ENCODE data around the gene ZFYVE28. TPM values are rescaled to one million over a fixed set of nuclear protein-coding genes. Genes with fewer than 3 reads are reported as not detected.

ZFYVE28 gene
- total RNA-seq, 2 experiments from 2014 or later = 26.2 to 28.0 TPM

GRCh38 chr4:2290974-2291704 lies 127.3 kb downstream of the ZFYVE28 start:
- ChIA-PET CTCF (interaction anchor here (0.9 to 2.0 kb wide), 4 partner anchors 9 to 151 kb away, joined by 3 to 10 read pairs (median 8); partner anchors contain the start of genes CFAP99 and ZFYVE28), POLR2A (interaction anchor here (0.9 to 3.0 kb wide), 9 partner anchors 9 to 128 kb away, joined by 3 to 51 read pairs (median 11); partner anchors contain the start of genes CFAP99, MXD4 and ZFYVE28)
- H3K9me3 ChIP-seq (ENCODE audit: control insufficient read depth in 1 of 2, insufficient read depth in 1 of 2, low read length in 2 of 2) = no peaks in the 10 kb centered on the region
- intact Hi-C loops (cut with DNase I, micrococcal nuclease) = loop anchor here in 1 of 2 experiments (1.0 kb wide), 2 partner anchors 9 to 29 kb away; partner anchors contain the start of gene MXD4
- H3K4me3 ChIP-seq (ENCODE audit: low read length) = peak overlapping the region; percentile 19
- Mint-ChIP-seq H3K9me3 (no peaks in the 10 kb centered on the region), H3K4me1 (ENCODE audit: low read depth) (peaks cover 56% of the 10 kb centered on the region), H3K27me3 (no peaks in the 10 kb centered on the region), H3K36me3 (ENCODE audit: low read depth) (peaks cover 11% of the 10 kb centered on the region), H3K27ac (peak overlapping the region; percentile 100), H3K4me3 (peak overlapping the region; percentile 90)
- H3K4me1 ChIP-seq (ENCODE audit: insufficient read depth, low read length) = peaks cover 60% of the 10 kb centered on the region
- peak; percentile 68 to 95 (median 77) for DNase-seq
- peak; percentile 94 for ATAC-seq (ENCODE audit: poor library complexity)
- TF ChIP-seq CTCF (IDR thresholded peaks at IDR 0.05) = no peak
- peaks cover 4% of the 10 kb centered on the region for H3K36me3 ChIP-seq (ENCODE audit: insufficient read depth, low read length)
- H3K27me3 ChIP-seq (ENCODE audit: control insufficient read depth in 1 of 2, insufficient read depth in 2 of 2, low read length in 2 of 2) = no peaks in the 10 kb centered on the region
- H3K27ac ChIP-seq (ENCODE audit: low read depth in 1 of 2, low read length in 2 of 2) = peak overlapping the region; percentile 85 to 91

GRCh38 chr4:2290488-2290887 lies 128.0 kb downstream of the ZFYVE28 start:
- H3K27ac ChIP-seq (ENCODE audit: low read depth in 1 of 2, low read length in 2 of 2) = peak overlapping the region; percentile 85 to 91
- Mint-ChIP-seq H3K27me3 (no peaks in the 10 kb centered on the region), H3K27ac (peak overlapping the region; percentile 100), H3K4me1 (ENCODE audit: low read depth) (peaks cover 50% of the 10 kb centered on the region), H3K4me3 (peak overlapping the region; percentile 90), H3K36me3 (ENCODE audit: low read depth) (peaks cover 11% of the 10 kb centered on the region), H3K9me3 (no peaks in the 10 kb centered on the region)
- DNase-seq (no peak), ATAC-seq (ENCODE audit: poor library complexity) (no peak)
- intact Hi-C loops (cut with DNase I, micrococcal nuclease) = no loop called here
- TF ChIP-seq CTCF (IDR thresholded peaks at IDR 0.05) = no peak
- H3K4me3 ChIP-seq (ENCODE audit: low read length) = peak overlapping the region; percentile 19
- no peaks in the 10 kb centered on the region for H3K27me3 ChIP-seq (ENCODE audit: control insufficient read depth in 1 of 2, insufficient read depth in 2 of 2, low read length in 2 of 2)
- no peaks in the 10 kb centered on the region for H3K9me3 ChIP-seq (ENCODE audit: control insufficient read depth in 1 of 2, insufficient read depth in 1 of 2, low read length in 2 of 2)
- ChIA-PET POLR2A (interaction anchor here (0.5 to 3.0 kb wide), 11 partner anchors 8 to 179 kb away, joined by 3 to 51 read pairs (median 5); partner anchors contain the start of genes CFAP99, MXD4, RNF4 and ZFYVE28), CTCF (interaction anchor here (0.6 to 2.0 kb wide), 5 partner anchors 9 to 151 kb away, joined by 3 to 10 read pairs (median 7); partner anchors contain the start of genes CFAP99 and ZFYVE28)
- H3K36me3 ChIP-seq (ENCODE audit: insufficient read depth, low read length) = peaks cover 4% of the 10 kb centered on the region
- H3K4me1 ChIP-seq (ENCODE audit: insufficient read depth, low read length) = peaks cover 60% of the 10 kb centered on the region

- DNase-seq (peak in 1 of 14 experiments; percentile 22), ATAC-seq (ENCODE audit: poor library complexity) (no peak)
- intact Hi-C loops (cut with DNase I, micrococcal nuclease) = no loop called here
- peaks cover 44% of the 10 kb centered on the region for H3K4me1 Mint-ChIP-seq (ENCODE audit: low read depth)
- POLR2A ChIA-PET = interaction anchor here (0.5 to 3.0 kb wide), 8 partner anchors 8 to 179 kb away, joined by 3 to 51 read pairs (median 11); partner anchors contain the start of genes CFAP99, MXD4, RNF4 and ZFYVE28
- CTCF ChIA-PET = interaction anchor here (1.6 kb wide), 1 partner anchor 130 kb away, joined by 10 read pairs; the partner anchor contains the start of genes CFAP99 and ZFYVE28
- Histone ChIP-seq H3K4me3 (ENCODE audit: low read length) (no peak overlapping the region), H3K27ac (ENCODE audit: low read depth in 1 of 2, low read length in 2 of 2) (peak overlapping the region; percentile 85 to 91), H3K27me3 (ENCODE audit: control insufficient read depth in 1 of 2, insufficient read depth in 2 of 2, low read length in 2 of 2) (no peaks in the 10 kb centered on the region), H3K9me3 (ENCODE audit: control insufficient read depth in 1 of 2, insufficient read depth in 1 of 2, low read length in 2 of 2) (no peaks in the 10 kb centered on the region), H3K4me1 (ENCODE audit: insufficient read depth, low read length) (peaks cover 60% of the 10 kb centered on the region), H3K36me3 (ENCODE audit: insufficient read depth, low read length) (peaks cover 4% of the 10 kb centered on the region)
- TF ChIP-seq CTCF (IDR thresholded peaks at IDR 0.05) = no peak
- peaks cover 11% of the 10 kb centered on the region for H3K36me3 Mint-ChIP-seq (ENCODE audit: low read depth)
- peak overlapping the region; percentile 100 for H3K27ac Mint-ChIP-seq
- no peaks in the 10 kb centered on the region for H3K27me3 Mint-ChIP-seq
- no peak overlapping the region for H3K4me3 Mint-ChIP-seq
- no peaks in the 10 kb centered on the region for H3K9me3 Mint-ChIP-seq
Observed at GRCh38 chr4:2289955-2290333, 128.5 kb downstream of the ZFYVE28 start.

All from CD4-positive, alpha-beta T cell (primary cell).